WTC11 (cell line): ENCODE data around the gene USP17L5. TPM values are rescaled to one million over a fixed set of nuclear protein-coding genes. Genes with fewer than 3 reads are reported as not detected.
"Not testable (repeated sequence)": the region's sequence is repeated elsewhere in the genome, so short reads cannot be mapped to it uniquely, and the experiment has no call there.

Experiments
- ATAC-seq: fragments of 200-7000 bp; cut with Tn5 transposase; 2 replicates; pipeline ENCODE4 v1.10.0; 2021; ENCODE audit warnings: mild to moderate bottlenecking, moderate library complexity
- Bru-seq: library from RNA; stranded (reverse); fragments of 400-500 nt; gene quantifications from one replicate; lab custom pipeline; 2021; lab: Mats Ljungman, UMichigan
- CTCF ChIA-PET: fragments of 300-600 bp; sonication (Branson Sonifier 250); formaldehyde crosslinking; loops from one replicate; lab custom pipeline; 2021; ENCODE audit warnings: antibody characterized with exemption; lab: Charles Lee
- POLR2A ChIA-PET: fragments of 350-600 bp; sonication (Branson Sonifier 250); formaldehyde crosslinking; loops from one replicate; lab custom pipeline; 2021; ENCODE audit warnings: antibody characterized with exemption; lab: Charles Lee
- DNase-seq: peaks from one replicate; pipeline ENCODE4 v3.0.0; 2021; ENCODE audit warnings: low spot score
- H3K27ac Mint-ChIP-seq: 2 replicates; pipeline ENCODE4 v1.8.0; 2021; ENCODE audit warnings: mixed read lengths
- H3K27me3 Mint-ChIP-seq: 2 replicates; pipeline ENCODE4 v1.8.0; 2021; ENCODE audit warnings: low read depth, mild to moderate bottlenecking, moderate library complexity, mixed read lengths
- H3K36me3 Mint-ChIP-seq: 2 replicates; pipeline ENCODE4 v1.8.0; 2021; ENCODE audit warnings: mixed read lengths
- H3K4me1 Mint-ChIP-seq: 2 replicates; pipeline ENCODE4 v1.8.0; 2022; ENCODE audit warnings: mixed read lengths
- H3K4me3 Mint-ChIP-seq: 2 replicates; pipeline ENCODE4 v1.8.0; 2021; ENCODE audit warnings: mild to moderate bottlenecking, moderate library complexity, mixed read lengths
- H3K9me3 Mint-ChIP-seq: 2 replicates; pipeline ENCODE4 v1.8.0; 2021; ENCODE audit warnings: mixed read lengths
- long read RNA-seq, 3 experiments: library from RNA in 1 of 3; library from capped mRNA in 1 of 3; library from polyadenylated mRNA in 1 of 3; unstranded in 2 of 3; stranded (forward) in 1 of 3; transcript quantifications; one replicate each; pipeline ENCODE4 v2.0.0, GENCODE V29; 2021
- total RNA-seq: library from RNA; stranded (reverse); gene quantifications from 3 replicates; pipeline ENCODE4 v1.2.3, GENCODE V29; 2021

The USP17L5 gene
- total RNA-seq (not detected in 3 replicates), Bru-seq, nascent RNA (not detected)
- long read RNA-seq, experiment 1 = 0 reads
- long read RNA-seq, experiment 2 = 0 reads
- long read RNA-seq, experiment 3 = 0 reads

GRCh38 chr4:9339103-9339502 is at the start of gene USP17L5:
Gene USP17L5, plus strand, starts transcription at chr4:9339403. Its CDS starts 0 bp downstream, at chr4:9339403.
- ATAC-seq, H3K4me1 Mint-ChIP-seq, DNase-seq, H3K27me3 Mint-ChIP-seq, H3K27ac Mint-ChIP-seq, H3K9me3 Mint-ChIP-seq, POLR2A ChIA-PET, CTCF ChIA-PET, H3K36me3 Mint-ChIP-seq, H3K4me3 Mint-ChIP-seq: not testable (repeated sequence)

- H3K36me3 Mint-ChIP-seq, H3K27ac Mint-ChIP-seq, H3K4me3 Mint-ChIP-seq, ATAC-seq, CTCF ChIA-PET, POLR2A ChIA-PET, DNase-seq, H3K27me3 Mint-ChIP-seq, H3K9me3 Mint-ChIP-seq, H3K4me1 Mint-ChIP-seq: not testable (repeated sequence)
Measured at GRCh38 chr4:9324191-9324590, 15.0 kb upstream of the USP17L5 start.

- ATAC-seq = not testable (repeated sequence)
Measured at GRCh38 chr4:9324865-9325264, 14.3 kb upstream of the USP17L5 start, which contains the start of gene USP17L24. Gene USP17L24, plus strand, starts transcription at chr4:9325165. Its CDS starts 0 bp downstream, at chr4:9325165.

GRCh38 chr4:9329611-9330010 is 9.6 kb upstream of the USP17L5 start, which contains the start of gene USP17L25:
Gene USP17L25, plus strand, starts transcription at chr4:9329911. Its CDS starts 0 bp downstream, at chr4:9329911.
- H3K4me3 Mint-ChIP-seq, CTCF ChIA-PET, H3K36me3 Mint-ChIP-seq, H3K4me1 Mint-ChIP-seq, POLR2A ChIA-PET, H3K27me3 Mint-ChIP-seq, H3K27ac Mint-ChIP-seq, DNase-seq, H3K9me3 Mint-ChIP-seq, ATAC-seq: not testable (repeated sequence)

More at GRCh38 chr4:9324865-9325264, 14.3 kb upstream of the USP17L5 start, which contains the start of gene USP17L24:
- H3K36me3 Mint-ChIP-seq, H3K4me1 Mint-ChIP-seq, H3K27me3 Mint-ChIP-seq, H3K4me3 Mint-ChIP-seq, H3K9me3 Mint-ChIP-seq, POLR2A ChIA-PET, DNase-seq, H3K27ac Mint-ChIP-seq, CTCF ChIA-PET: not testable (repeated sequence)

GRCh38 chr4:9334358-9334757 is 4.8 kb upstream of the USP17L5 start, which contains the start of gene USP17L26:
Gene USP17L26, plus strand, starts transcription at chr4:9334658. Its CDS starts 0 bp downstream, at chr4:9334658.
- H3K27me3 Mint-ChIP-seq, H3K4me3 Mint-ChIP-seq, CTCF ChIA-PET, ATAC-seq, H3K4me1 Mint-ChIP-seq, H3K36me3 Mint-ChIP-seq, POLR2A ChIA-PET, DNase-seq, H3K27ac Mint-ChIP-seq, H3K9me3 Mint-ChIP-seq: not testable (repeated sequence)

- H3K27me3 Mint-ChIP-seq, DNase-seq, H3K9me3 Mint-ChIP-seq, H3K27ac Mint-ChIP-seq, ATAC-seq, CTCF ChIA-PET, H3K36me3 Mint-ChIP-seq, POLR2A ChIA-PET, H3K4me3 Mint-ChIP-seq, H3K4me1 Mint-ChIP-seq: not testable (repeated sequence)
Measured at GRCh38 chr4:9343848-9344247, 4.6 kb downstream of the USP17L5 start, which contains the start of gene USP17L27. Gene USP17L27, plus strand, starts transcription at chr4:9344148. Its CDS starts 0 bp downstream, at chr4:9344148.

- ATAC-seq, H3K4me1 Mint-ChIP-seq, H3K36me3 Mint-ChIP-seq, DNase-seq, H3K27ac Mint-ChIP-seq, POLR2A ChIA-PET, CTCF ChIA-PET, H3K4me3 Mint-ChIP-seq, H3K27me3 Mint-ChIP-seq, H3K9me3 Mint-ChIP-seq: not testable (repeated sequence)
Measured at GRCh38 chr4:9348593-9348992, 9.4 kb downstream of the USP17L5 start, which contains the start of gene USP17L28. Gene USP17L28, plus strand, starts transcription at chr4:9348893. Its CDS starts 0 bp downstream, at chr4:9348893.

- H3K4me3 Mint-ChIP-seq, H3K4me1 Mint-ChIP-seq, H3K9me3 Mint-ChIP-seq, H3K36me3 Mint-ChIP-seq, ATAC-seq, H3K27me3 Mint-ChIP-seq, DNase-seq, POLR2A ChIA-PET, H3K27ac Mint-ChIP-seq, CTCF ChIA-PET: not testable (repeated sequence)
Measured at GRCh38 chr4:9350866-9351265, 11.7 kb downstream of the USP17L5 start.

- H3K36me3 Mint-ChIP-seq, ATAC-seq, H3K27ac Mint-ChIP-seq, DNase-seq, H3K4me3 Mint-ChIP-seq, POLR2A ChIA-PET, H3K9me3 Mint-ChIP-seq, H3K4me1 Mint-ChIP-seq, CTCF ChIA-PET, H3K27me3 Mint-ChIP-seq: not testable (repeated sequence)
Measured at GRCh38 chr4:9353338-9353737, 14.1 kb downstream of the USP17L5 start, which contains the start of gene USP17L29. Gene USP17L29, plus strand, starts transcription at chr4:9353638. Its CDS starts 0 bp downstream, at chr4:9353638.

- not testable (repeated sequence) for H3K9me3 Mint-ChIP-seq, DNase-seq
Measured at GRCh38 chr4:9362829-9363228, 23.6 kb downstream of the USP17L5 start, which contains the start of gene USP17L30. Gene USP17L30, plus strand, starts transcription at chr4:9363129. Its CDS starts 0 bp downstream, at chr4:9363129.

GRCh38 chr4:9379881-9380280 is 40.7 kb downstream of the USP17L5 start:
- H3K27ac Mint-ChIP-seq, H3K27me3 Mint-ChIP-seq, H3K4me1 Mint-ChIP-seq, H3K4me3 Mint-ChIP-seq, DNase-seq, POLR2A ChIA-PET, CTCF ChIA-PET, ATAC-seq: not testable (repeated sequence)
- H3K9me3 Mint-ChIP-seq = peaks cover 64% of the 10 kb centered on the region
- peaks cover 32% of the 10 kb centered on the region for H3K36me3 Mint-ChIP-seq

More at GRCh38 chr4:9362829-9363228, 23.6 kb downstream of the USP17L5 start, which contains the start of gene USP17L30:
- H3K27me3 Mint-ChIP-seq, H3K4me1 Mint-ChIP-seq, CTCF ChIA-PET, POLR2A ChIA-PET, H3K27ac Mint-ChIP-seq, H3K4me3 Mint-ChIP-seq, ATAC-seq, H3K36me3 Mint-ChIP-seq: not testable (repeated sequence)
